Measurements from ENCODE around the gene CEP72.

Gene CEP72

GRCh38 chr5:654071-654778, 42.1 kb downstream of the CEP72 start:
- no peak overlapping the region for H3K9ac ChIP-seq (ENCODE audit: low read depth, low read length)
- no peak overlapping the region for H3K27ac ChIP-seq (ENCODE audit: low read length)
- H3K4me1 ChIP-seq (ENCODE audit: insufficient read depth, low read length) = no peaks in the 10 kb centered on the region
- DNase-seq (no peak), ATAC-seq (ENCODE audit: insufficient read depth, low read depth) (no peak)
- TF ChIP-seq EZH2 (IDR thresholded peaks at IDR 0.05; ENCODE audit: borderline replicate concordance, low read depth, low read length, severe bottlenecking) = no peak
- no peak for TF ChIP-seq CTCF (IDR thresholded peaks at IDR 0.05; ENCODE audit: borderline replicate concordance, extremely low read depth, low read length, poor library complexity, severe bottlenecking)
- no peak overlapping the region for H3K4me3 ChIP-seq (ENCODE audit: low read depth in 1 of 2, low read length in 2 of 2)
- no peak overlapping the region for H3K4me2 ChIP-seq (ENCODE audit: insufficient read depth, low read length)
- H3K36me3 ChIP-seq (ENCODE audit: insufficient read depth, low read length) = peaks cover 72% of the 10 kb centered on the region
- no peak overlapping the region for H2AFZ ChIP-seq (ENCODE audit: low read depth, low read length)
- H4K20me1 ChIP-seq (ENCODE audit: insufficient read depth, low read length) = 0 out of 2 replicates have a peak, but pooled peaks cover 7% of the 10 kb centered on the region
- no peaks in the 10 kb centered on the region for H3K27me3 ChIP-seq (ENCODE audit: insufficient read depth, low read length, poor library complexity)
- no peaks in the 10 kb centered on the region for H3K79me2 ChIP-seq (ENCODE audit: insufficient read depth, low read length)
- no peaks in the 10 kb centered on the region for H3K9me3 ChIP-seq (ENCODE audit: insufficient read depth, low read length, severe bottlenecking)

- Histone ChIP-seq H3K9ac (ENCODE audit: low read depth, low read length) (no peak overlapping the region), H3K36me3 (ENCODE audit: insufficient read depth, low read length) (peaks cover 77% of the 10 kb centered on the region), H3K4me3 (ENCODE audit: low read depth in 1 of 2, low read length in 2 of 2) (no peak overlapping the region), H4K20me1 (ENCODE audit: insufficient read depth, low read length) (peaks cover 7% of the 10 kb centered on the region; the same call in 1 of the 2 replicates), H3K9me3 (ENCODE audit: insufficient read depth, low read length, severe bottlenecking) (no peaks in the 10 kb centered on the region), H2AFZ (ENCODE audit: low read depth, low read length) (no peak overlapping the region), H3K27me3 (ENCODE audit: insufficient read depth, low read length, poor library complexity) (no peaks in the 10 kb centered on the region), H3K79me2 (ENCODE audit: insufficient read depth, low read length) (no peaks in the 10 kb centered on the region), H3K4me2 (ENCODE audit: insufficient read depth, low read length) (no peak overlapping the region), H3K27ac (ENCODE audit: low read length) (no peak overlapping the region), H3K4me1 (ENCODE audit: insufficient read depth, low read length) (no peaks in the 10 kb centered on the region)
- DNase-seq = no peak
- TF ChIP-seq CTCF (IDR thresholded peaks at IDR 0.05; ENCODE audit: borderline replicate concordance, extremely low read depth, low read length, poor library complexity, severe bottlenecking) = no peak
- TF ChIP-seq EZH2 (IDR thresholded peaks at IDR 0.05; ENCODE audit: borderline replicate concordance, low read depth, low read length, severe bottlenecking) = no peak
- ATAC-seq (ENCODE audit: insufficient read depth, low read depth) = no peak
These were observed 43.3 kb downstream of the CEP72 start for GRCh38 chr5:655406-655805.

- H3K4me2 ChIP-seq (ENCODE audit: insufficient read depth, low read length) = no peak overlapping the region
These were observed 45.4 kb downstream of the CEP72 start for GRCh38 chr5:657570-657969.

More at GRCh38 chr5:657570-657969, 45.4 kb downstream of the CEP72 start:
- H3K4me3 ChIP-seq (ENCODE audit: low read depth in 1 of 2, low read length in 2 of 2) = no peak overlapping the region
- H4K20me1 ChIP-seq (ENCODE audit: insufficient read depth, low read length) = peaks cover 3% of the 10 kb centered on the region; the same call in 1 of the 2 replicates
- no peaks in the 10 kb centered on the region for H3K79me2 ChIP-seq (ENCODE audit: insufficient read depth, low read length)
- H3K9ac ChIP-seq (ENCODE audit: low read depth, low read length) = no peak overlapping the region
- H3K27me3 ChIP-seq (ENCODE audit: insufficient read depth, low read length, poor library complexity) = no peaks in the 10 kb centered on the region
- no peak overlapping the region for H2AFZ ChIP-seq (ENCODE audit: low read depth, low read length)
- H3K36me3 ChIP-seq (ENCODE audit: insufficient read depth, low read length) = peaks cover 82% of the 10 kb centered on the region
- TF ChIP-seq EZH2 (IDR thresholded peaks at IDR 0.05; ENCODE audit: borderline replicate concordance, low read depth, low read length, severe bottlenecking) (no peak), CTCF (IDR thresholded peaks at IDR 0.05; ENCODE audit: borderline replicate concordance, extremely low read depth, low read length, poor library complexity, severe bottlenecking) (no peak)
- no peak for ATAC-seq (ENCODE audit: insufficient read depth, low read depth)
- no peaks in the 10 kb centered on the region for H3K9me3 ChIP-seq (ENCODE audit: insufficient read depth, low read length, severe bottlenecking)
- no peak overlapping the region for H3K27ac ChIP-seq (ENCODE audit: low read length)
- no peaks in the 10 kb centered on the region for H3K4me1 ChIP-seq (ENCODE audit: insufficient read depth, low read length)
- DNase-seq = no peak
